ENCODE measurements around the gene MED6.
A peak's percentile ranks its signal among the peaks of the same experiment; 100 is the strongest.

The MED6 gene

GRCh38 chr14:70600382-70601157 lies at the start of gene MED6:
Gene MED6 (minus strand): TSS chr14:70600655. CDS start chr14:70600637, 18 bp downstream.
- DNase-seq (ENCODE audit: low read depth in 2 of 2), result peak; percentile 87 to 89

- no peak for DNase-seq (ENCODE audit: low read depth in 2 of 2)
Measured at GRCh38 chr14:70649803-70650202, 49.3 kb upstream of the MED6 start.

DNA sequence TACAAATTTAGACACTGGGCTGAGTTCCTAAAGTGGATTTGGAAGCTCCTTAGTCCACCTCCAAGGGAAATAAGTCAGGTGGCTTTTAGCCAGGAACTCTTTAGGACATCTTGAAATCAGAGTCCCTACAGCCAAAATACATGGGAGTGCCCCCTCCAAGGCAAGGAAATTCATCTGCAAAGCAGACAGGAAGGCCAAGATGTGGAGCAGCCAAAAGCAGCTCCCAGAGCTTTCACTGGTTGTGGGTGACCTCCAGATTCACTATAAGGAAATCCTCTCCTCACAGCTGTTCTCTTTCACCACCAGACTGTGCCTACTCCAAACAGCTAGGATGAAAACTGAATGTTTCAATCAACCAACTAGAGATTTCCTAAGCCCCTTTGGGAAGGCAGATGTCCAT lies 47.9 kb upstream of the MED6 start:
- DNase-seq (ENCODE audit: low read depth in 2 of 2), result no peak

DNA sequence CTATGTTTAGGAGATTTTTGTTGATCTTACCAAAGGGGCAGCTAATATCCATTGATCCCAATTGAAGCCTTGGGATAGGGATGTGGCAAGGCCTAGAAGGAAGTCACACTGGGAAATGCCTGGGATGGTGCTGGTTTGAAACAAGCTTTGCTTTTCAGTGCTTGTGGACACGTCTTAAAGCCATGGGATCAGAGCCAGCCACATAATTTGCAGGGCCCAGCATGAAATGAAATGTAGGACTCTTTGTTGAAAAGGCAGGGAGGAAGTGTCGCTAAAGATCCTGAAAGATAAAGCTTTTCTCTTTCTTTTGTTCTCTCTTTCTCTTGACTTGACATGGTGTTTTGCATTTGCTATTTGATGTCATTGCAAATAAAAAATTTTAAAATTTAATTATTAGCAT lies 46.2 kb upstream of the MED6 start:
- DNase-seq (ENCODE audit: low read depth in 2 of 2), result no peak

DNA sequence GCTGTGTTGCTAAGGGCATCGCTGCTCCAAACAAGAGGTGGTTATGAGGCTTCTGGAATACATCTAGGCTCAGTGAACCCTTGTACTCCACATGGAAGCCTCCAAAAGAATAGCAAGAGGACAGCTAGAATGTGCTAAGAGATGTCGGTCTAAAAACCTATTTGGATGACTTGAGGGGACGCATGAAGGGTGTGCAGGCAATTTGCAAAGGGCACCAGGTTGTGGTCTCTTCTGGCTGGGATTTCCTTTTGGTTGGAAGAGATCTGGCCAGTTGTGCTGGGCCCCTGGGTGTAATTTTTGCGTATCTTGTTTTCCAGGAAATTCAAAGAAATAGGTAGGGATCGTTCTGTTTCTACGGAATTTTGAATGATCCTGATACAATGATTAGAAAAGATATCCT lies 45.4 kb upstream of the MED6 start:
- no peak for DNase-seq (ENCODE audit: low read depth in 2 of 2)

- DNase-seq (ENCODE audit: low read depth in 2 of 2), result no peak
Measured at GRCh38 chr14:70643967-70644366, 43.5 kb upstream of the MED6 start.

- no peak for DNase-seq (ENCODE audit: low read depth in 2 of 2)
Measured at GRCh38 chr14:70642303-70643235, 42.1 kb upstream of the MED6 start.

DNA sequence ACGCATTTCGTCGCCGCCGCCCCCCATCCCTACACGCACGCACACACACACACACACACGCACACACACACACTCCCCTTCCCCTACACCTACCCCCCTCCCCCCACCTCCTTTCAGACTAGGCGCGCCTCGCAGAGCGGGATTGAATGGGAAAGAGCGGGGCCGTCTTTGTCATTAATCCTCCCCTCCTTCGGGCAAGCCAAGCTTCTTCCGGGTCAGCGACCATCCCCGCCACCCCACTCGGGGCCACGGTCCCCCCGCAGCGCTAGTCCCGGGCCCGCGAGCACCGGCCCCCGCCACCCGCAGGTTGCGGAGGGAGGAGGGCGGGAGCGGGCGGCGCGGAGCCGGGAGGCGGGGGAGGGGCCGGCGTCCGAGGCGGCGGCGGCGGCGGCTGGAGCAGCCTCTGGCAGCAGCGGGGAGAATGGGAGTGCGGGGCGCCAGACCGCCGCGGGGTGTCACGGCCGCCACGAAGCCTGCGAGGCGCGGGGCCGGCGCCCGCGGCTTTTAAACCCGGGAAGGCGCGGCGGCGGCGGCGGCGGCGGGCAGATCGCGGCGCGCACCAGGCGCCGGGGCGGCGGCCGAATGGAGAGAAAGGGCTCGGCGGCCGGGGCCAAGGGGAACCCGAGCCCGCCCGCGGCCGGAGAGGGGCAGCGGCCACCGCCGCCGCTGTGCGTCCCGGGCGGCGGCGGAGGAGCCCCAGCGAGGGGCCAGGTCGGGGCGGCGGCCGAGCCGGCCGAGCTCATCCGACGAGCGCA lies 41.3 kb upstream of the MED6 start, which contains the start of gene TTC9:
TTC9 (plus strand) TSS at position 369 of the 755 bp plus-strand sequence; CDS start at position 583, 214 bp downstream.
- peak in 1 of 2 donors; percentile 22 for DNase-seq (ENCODE audit: low read depth in 2 of 2)

GRCh38 chr14:70640938-70641547 lies 40.6 kb upstream of the MED6 start:
- DNase-seq (ENCODE audit: low read depth in 2 of 2), result peak in 1 of 2 donors; percentile 26

DNA sequence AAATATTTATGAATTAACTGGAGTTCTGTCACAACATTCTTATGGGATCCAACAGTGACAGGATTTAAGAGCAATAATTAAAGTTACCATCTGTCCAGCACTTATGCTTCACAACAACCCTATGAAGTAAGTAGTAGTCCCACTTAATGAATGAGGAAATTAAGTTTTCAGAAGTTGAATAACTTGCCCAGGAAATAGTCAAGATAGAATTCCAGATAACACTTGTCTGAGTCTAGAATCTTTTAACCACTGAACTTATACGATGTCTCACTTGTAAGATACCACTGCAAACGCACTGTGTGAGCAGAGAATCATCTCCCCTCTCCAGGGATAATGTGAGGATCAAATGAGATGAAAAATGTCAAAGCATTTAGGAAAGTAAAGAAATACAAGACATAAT lies 38.0 kb upstream of the MED6 start:
- DNase-seq (ENCODE audit: low read depth in 2 of 2), result no peak

- DNase-seq (ENCODE audit: low read depth in 2 of 2), result no peak
Measured at GRCh38 chr14:70635971-70636595, 35.6 kb upstream of the MED6 start.

DNA sequence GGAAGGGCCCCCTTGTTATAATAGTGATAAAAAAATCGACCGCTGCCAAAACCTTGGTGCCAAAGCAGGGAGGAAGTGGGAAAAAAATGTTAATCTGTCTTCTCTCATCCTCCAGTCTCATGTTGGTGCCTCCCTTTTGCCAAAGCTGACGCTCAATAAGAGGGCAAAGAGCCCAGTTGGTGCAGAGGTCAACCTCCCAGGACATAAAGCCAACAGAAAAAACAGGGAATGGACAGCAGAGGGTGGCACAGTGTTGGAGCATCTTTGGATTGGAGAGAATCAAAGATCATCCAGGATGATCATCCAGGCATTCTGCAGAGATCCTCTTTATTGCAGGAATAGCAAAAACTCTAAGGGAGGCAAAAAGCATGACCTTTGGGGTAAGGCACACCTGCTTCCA lies 31.5 kb upstream of the MED6 start:
- DNase-seq (ENCODE audit: low read depth in 2 of 2), result no peak

GRCh38 chr14:70624972-70625371 lies 24.5 kb upstream of the MED6 start:
- no peak for DNase-seq (ENCODE audit: low read depth in 2 of 2)

- no peak for DNase-seq (ENCODE audit: low read depth in 2 of 2)
Measured at GRCh38 chr14:70622111-70622712, 21.8 kb upstream of the MED6 start.

GRCh38 chr14:70619708-70620107 lies 19.3 kb upstream of the MED6 start:
- no peak for DNase-seq (ENCODE audit: low read depth in 2 of 2)

DNA sequence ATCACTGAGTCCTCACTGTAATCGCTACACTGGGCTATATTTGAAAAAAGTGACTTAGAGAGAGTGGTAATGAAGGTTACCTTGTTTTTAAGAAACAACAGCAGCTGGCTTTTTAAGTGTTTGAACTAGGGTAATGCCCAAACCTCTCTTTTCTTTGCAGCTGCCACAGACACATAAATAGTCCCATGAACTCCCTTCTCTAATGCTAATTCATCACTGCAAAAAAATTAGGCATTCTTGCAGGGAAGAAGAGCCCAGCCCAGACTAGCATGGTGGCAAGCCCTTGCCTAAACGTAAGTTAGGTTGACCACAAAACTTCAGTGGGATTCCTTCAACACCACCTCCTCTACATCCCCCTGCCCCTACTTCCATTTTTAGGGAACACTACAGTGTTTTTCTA lies 17.9 kb upstream of the MED6 start:
- no peak for DNase-seq (ENCODE audit: low read depth in 2 of 2)

DNA sequence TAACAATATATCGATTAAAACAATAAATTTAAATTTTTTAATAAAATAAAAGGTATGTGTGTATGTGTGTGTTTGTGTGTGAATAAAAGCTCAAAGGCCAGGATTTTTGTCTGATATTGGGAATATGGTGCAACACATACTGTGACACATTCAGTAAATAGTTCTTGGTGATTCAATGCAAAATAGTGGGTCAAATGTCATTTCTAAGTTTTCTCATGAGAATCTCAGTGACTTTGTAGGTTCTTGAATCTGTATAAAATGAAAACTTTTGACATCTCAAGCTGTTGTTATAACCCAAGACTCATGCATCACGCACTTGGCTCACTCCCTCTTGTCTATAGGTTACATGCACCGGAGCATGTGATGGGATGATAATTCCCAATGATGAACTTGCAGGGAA lies 16.2 kb upstream of the MED6 start:
- no peak for DNase-seq (ENCODE audit: low read depth in 2 of 2)

DNA sequence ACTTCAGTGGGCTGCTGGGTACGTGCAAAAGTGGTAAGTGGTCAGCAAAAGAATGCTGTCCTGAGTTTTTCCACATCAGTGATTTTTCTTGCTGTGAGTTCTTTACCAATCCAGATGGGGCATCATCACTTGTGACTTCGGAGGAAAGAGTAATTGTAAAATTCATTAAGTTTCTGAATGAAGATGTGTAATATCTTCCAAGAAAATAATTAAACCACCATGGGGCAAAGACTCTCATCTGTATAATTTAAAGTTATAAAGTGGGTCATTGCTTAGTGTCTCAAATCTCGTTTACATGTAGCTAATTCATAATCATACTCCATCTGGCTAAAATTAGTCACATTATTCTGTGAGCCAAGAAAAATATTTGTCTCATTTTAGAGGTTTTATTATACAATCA lies 10.8 kb upstream of the MED6 start:
- DNase-seq (ENCODE audit: low read depth in 2 of 2), result no peak

DNA sequence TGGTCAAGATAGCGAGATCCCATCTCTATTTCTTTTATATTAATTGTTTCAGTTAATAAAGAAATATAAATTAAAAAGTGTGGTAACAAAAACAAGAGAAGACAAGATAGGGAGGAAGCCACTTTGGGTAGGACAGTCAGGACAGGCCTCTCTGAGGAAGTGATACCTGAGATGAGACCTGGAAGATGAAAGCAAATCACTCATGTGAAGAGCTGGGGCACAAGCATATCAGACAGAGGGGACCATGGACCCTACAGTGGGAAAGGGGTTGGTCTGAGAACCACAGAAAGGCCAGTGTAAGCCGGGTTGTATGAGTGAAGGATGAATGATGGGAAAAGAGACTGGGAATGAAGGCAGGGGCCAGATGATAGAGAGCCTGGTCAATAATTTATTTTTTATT lies 1.8 kb upstream of the MED6 start:
- DNase-seq (ENCODE audit: low read depth in 2 of 2), result no peak

- no peak for DNase-seq (ENCODE audit: low read depth in 2 of 2)
Measured at GRCh38 chr14:70601162-70601561, 707 bp upstream of the MED6 start.

- no peak for DNase-seq (ENCODE audit: low read depth in 2 of 2)
Measured at GRCh38 chr14:70599345-70599744, 1.1 kb downstream of the MED6 start.

All from stimulated activated CD8-positive, alpha-beta memory T cell treated with anti-CD3 and anti-CD28 coated beads, Interleukin-7, amount 100 ng/mL, for 4 hours (primary cell).